Stimulated activated CD4-positive, alpha-beta T cell treated with anti-CD3 and anti-CD28 coated beads, TNF-alpha, amount 100 ng/mL, for 1 hour (primary cell): ENCODE data around the gene ALKAL2.
"Not testable (repeated sequence)": the region's sequence is repeated elsewhere in the genome, so short reads cannot be mapped to it uniquely, and the experiment has no call there.

Experiments used
- DNase-seq, 3 donors: peaks; one replicate each; pipeline ENCODE4 v3.0.0-alpha.2; 2020; ENCODE audit warnings: low read depth in 3 of 3, low spot score in 1 of 3

Gene ALKAL2

GRCh38 chr2:287911-288757 lies at the start of gene ALKAL2:
TSS of gene ALKAL2 (minus strand) at chr2:288091. CDS start at chr2:287835, 256 bp downstream.
- DNase-seq, result no peak

- not testable (repeated sequence) for DNase-seq
These were observed 49.1 kb upstream of the ALKAL2 start for GRCh38 chr2:336949-337348.

GRCh38 chr2:336360-336759 lies 48.5 kb upstream of the ALKAL2 start:
- DNase-seq, result no peak

GRCh38 chr2:332592-332991 lies 44.7 kb upstream of the ALKAL2 start:
- no peak for DNase-seq

GRCh38 chr2:328761-329160 lies 40.9 kb upstream of the ALKAL2 start:
- no peak for DNase-seq

- DNase-seq, result no peak
These were observed 35.1 kb upstream of the ALKAL2 start for GRCh38 chr2:323035-323434.

GRCh38 chr2:322326-322725 lies 34.4 kb upstream of the ALKAL2 start:
- no peak for DNase-seq

- DNase-seq, result no peak
These were observed 32.7 kb upstream of the ALKAL2 start for GRCh38 chr2:320561-320960.

GRCh38 chr2:319059-319600 lies 31.2 kb upstream of the ALKAL2 start:
- no peak for DNase-seq

- no peak for DNase-seq
These were observed 29.9 kb upstream of the ALKAL2 start for GRCh38 chr2:317501-318424.

- DNase-seq, result no peak
These were observed 28.5 kb upstream of the ALKAL2 start for GRCh38 chr2:316381-316780.

- DNase-seq, result not testable (repeated sequence)
These were observed 28.0 kb upstream of the ALKAL2 start for GRCh38 chr2:315925-316324.

GRCh38 chr2:314561-315336 lies 26.9 kb upstream of the ALKAL2 start:
- no peak for DNase-seq

- DNase-seq, result no peak
These were observed 26.1 kb upstream of the ALKAL2 start for GRCh38 chr2:313991-314390.

- DNase-seq, result no peak
These were observed 23.1 kb upstream of the ALKAL2 start for GRCh38 chr2:310994-311393.

- no peak for DNase-seq
These were observed 22.1 kb upstream of the ALKAL2 start for GRCh38 chr2:309954-310510.

GRCh38 chr2:309148-309953 lies 21.5 kb upstream of the ALKAL2 start:
- DNase-seq, result no peak

GRCh38 chr2:305366-305765 lies 17.5 kb upstream of the ALKAL2 start:
- DNase-seq, result no peak

GRCh38 chr2:296354-296753 lies 8.5 kb upstream of the ALKAL2 start:
- DNase-seq, result no peak

- no peak for DNase-seq
These were observed 7.2 kb upstream of the ALKAL2 start for GRCh38 chr2:295090-295489.
